AG04450 (cell line): ENCODE data around the gene MUC6. TPM values are rescaled to one million over a fixed set of nuclear protein-coding genes. Genes with fewer than 3 reads are reported as not detected.

Source experiments
- CTCF ChIA-PET: fragments of 300-600, 350-600 bp; formaldehyde crosslinking; extraction: SDS; loops from one replicate; lab custom pipeline; 2022; ENCODE audit warnings: antibody characterized with exemption, inconsistent platforms; lab: Charles Lee
- POLR2A ChIA-PET: fragments of 350-600 bp; formaldehyde crosslinking; extraction: SDS; loops from one replicate; lab custom pipeline; 2021; ENCODE audit warnings: antibody characterized with exemption, inconsistent platforms; lab: Yijun Ruan, JAX
- DNase-seq: peaks from one replicate; pipeline ENCODE4 v3.0.0-alpha.2; 2011; ENCODE audit warnings: low read depth, low spot score
- H3K27ac ChIP-seq: one replicate; pipeline ENCODE4 v1.5.1; 2012; ENCODE audit warnings: low read depth, low read length, control low read depth
- H3K27me3 ChIP-seq: one replicate; pipeline ENCODE4 v1.6.0; 2012; ENCODE audit warnings: low read length; ENCODE audit not compliant: control insufficient read depth, insufficient read depth
- H3K4me3 ChIP-seq: 2 replicates; pipeline ENCODE4 v1.5.1; 2011; ENCODE audit warnings: mild to moderate bottlenecking, low read depth, low read length, control low read depth
- H3K9me3 ChIP-seq: 2 replicates; pipeline ENCODE4 v1.5.1; 2012; ENCODE audit warnings: low read length; ENCODE audit not compliant: control insufficient read depth, insufficient read depth
- polyA plus RNA-seq: library from polyadenylated mRNA; depleted of rRNA; stranded (reverse); fragments of >200 nt; gene quantifications from 2 replicates; pipeline ENCODE4 v1.2.3, GENCODE V29; 2011
- TF ChIP-seq, protein P1 (sequence below): IDR thresholded peaks from 2 replicates; pipeline ENCODE4 v1.5.1; 2011; ENCODE audit warnings: low read depth, low read length, control low read depth, inconsistent platforms

MUC6 gene
- polyA plus RNA-seq, 1 experiment, result not detected

DNA sequence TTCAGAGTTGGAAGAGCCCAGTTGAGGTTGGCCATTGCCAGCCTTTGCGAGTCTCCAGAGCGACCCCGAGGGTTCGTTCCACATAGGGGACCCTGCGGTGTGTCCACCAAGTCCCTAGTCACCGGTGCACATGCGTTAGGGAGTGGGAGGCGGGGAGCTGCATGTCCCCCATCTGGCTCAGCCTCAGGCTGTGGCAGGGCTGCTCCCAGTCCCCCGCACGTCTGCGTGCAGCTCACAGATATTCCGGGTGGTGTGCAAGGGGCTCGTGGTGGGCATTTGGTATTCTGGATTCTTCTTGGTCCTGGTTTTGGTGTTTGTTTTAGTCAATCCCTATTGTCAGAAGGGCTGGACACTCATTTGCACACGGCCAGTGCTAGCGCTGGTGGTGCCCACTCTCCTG, 48.8 kb downstream of the MUC6 start:
- H3K27me3 ChIP-seq, result no peaks in the 10 kb centered on the region
- ChIA-PET POLR2A (no interaction called here), CTCF (no interaction called here)
- no peak overlapping the region for H3K27ac ChIP-seq
- H3K9me3 ChIP-seq, result no peaks in the 10 kb centered on the region; the same call in 1 of the 2 replicates
- no peak overlapping the region for H3K4me3 ChIP-seq
- TF ChIP-seq, protein P1, sequence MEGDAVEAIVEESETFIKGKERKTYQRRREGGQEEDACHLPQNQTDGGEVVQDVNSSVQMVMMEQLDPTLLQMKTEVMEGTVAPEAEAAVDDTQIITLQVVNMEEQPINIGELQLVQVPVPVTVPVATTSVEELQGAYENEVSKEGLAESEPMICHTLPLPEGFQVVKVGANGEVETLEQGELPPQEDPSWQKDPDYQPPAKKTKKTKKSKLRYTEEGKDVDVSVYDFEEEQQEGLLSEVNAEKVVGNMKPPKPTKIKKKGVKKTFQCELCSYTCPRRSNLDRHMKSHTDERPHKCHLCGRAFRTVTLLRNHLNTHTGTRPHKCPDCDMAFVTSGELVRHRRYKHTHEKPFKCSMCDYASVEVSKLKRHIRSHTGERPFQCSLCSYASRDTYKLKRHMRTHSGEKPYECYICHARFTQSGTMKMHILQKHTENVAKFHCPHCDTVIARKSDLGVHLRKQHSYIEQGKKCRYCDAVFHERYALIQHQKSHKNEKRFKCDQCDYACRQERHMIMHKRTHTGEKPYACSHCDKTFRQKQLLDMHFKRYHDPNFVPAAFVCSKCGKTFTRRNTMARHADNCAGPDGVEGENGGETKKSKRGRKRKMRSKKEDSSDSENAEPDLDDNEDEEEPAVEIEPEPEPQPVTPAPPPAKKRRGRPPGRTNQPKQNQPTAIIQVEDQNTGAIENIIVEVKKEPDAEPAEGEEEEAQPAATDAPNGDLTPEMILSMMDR, result no peak
- DNase-seq, result no peak

DNA sequence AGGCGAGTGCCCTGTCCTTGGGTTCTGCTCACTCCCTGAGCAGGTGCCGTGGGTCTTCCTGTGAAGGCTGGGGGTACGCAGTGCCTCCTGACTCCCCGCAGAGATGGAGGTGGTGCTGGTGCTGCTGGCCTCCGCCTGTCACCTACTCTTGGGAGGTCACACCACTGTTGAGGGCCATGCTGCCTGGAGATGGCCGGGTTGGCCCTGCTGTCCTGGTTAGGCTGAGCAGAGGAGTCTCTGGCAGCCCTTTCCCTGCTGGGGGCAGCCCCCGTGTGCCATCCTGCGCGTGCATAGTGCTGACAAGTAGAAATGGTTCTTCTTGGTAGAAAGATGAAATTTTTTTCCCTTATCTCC, 49.6 kb downstream of the MUC6 start:
- no peak for DNase-seq
- Histone ChIP-seq H3K27me3 (no peaks in the 10 kb centered on the region), H3K27ac (no peak overlapping the region), H3K4me3 (no peak overlapping the region), H3K9me3 (no peaks in the 10 kb centered on the region; the same call in 1 of the 2 replicates)
- CTCF ChIA-PET, result no interaction called here
- POLR2A ChIA-PET, result no interaction called here
- TF ChIP-seq, protein P1, result no peak

DNA sequence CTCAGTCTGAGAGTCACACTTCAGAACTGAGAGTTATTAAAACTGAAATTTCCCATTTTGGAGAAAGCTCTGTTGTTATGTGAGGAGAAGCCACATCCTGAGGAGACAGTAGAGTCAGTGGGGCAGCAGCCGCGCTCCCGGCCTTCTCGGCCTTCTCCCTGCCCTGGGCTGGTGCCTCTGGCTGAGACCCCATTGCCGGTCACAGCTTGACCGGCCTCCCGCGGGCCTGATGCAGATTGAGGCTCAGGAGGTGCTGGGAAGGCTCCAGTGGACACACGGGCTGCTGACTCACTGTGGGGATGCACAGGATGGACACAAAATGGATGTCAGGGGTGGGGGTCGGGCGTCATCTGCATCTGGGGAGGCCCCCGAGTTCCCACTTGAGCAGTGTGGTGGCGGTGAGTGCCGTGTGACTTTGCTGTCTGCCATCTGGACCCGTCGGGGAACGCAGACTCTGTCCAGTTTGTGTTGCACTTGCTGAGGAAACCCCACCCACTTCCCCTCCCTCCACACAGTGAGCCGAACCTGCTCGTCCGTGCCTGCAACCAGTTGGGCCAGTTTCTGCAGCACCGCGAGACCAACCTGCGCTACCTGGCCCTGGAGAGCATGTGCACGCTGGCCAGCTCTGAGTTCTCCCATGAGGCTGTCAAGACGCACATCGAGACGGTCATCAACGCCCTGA, 50.1 kb downstream of the MUC6 start:
- H3K9me3 ChIP-seq, result no peaks in the 10 kb centered on the region; the same call in 1 of the 2 replicates
- POLR2A ChIA-PET, result no interaction called here
- H3K27ac ChIP-seq, result no peak overlapping the region
- TF ChIP-seq, protein P1, result no peak
- CTCF ChIA-PET, result no interaction called here
- H3K27me3 ChIP-seq, result no peaks in the 10 kb centered on the region
- no peak overlapping the region for H3K4me3 ChIP-seq
- no peak for DNase-seq

DNA sequence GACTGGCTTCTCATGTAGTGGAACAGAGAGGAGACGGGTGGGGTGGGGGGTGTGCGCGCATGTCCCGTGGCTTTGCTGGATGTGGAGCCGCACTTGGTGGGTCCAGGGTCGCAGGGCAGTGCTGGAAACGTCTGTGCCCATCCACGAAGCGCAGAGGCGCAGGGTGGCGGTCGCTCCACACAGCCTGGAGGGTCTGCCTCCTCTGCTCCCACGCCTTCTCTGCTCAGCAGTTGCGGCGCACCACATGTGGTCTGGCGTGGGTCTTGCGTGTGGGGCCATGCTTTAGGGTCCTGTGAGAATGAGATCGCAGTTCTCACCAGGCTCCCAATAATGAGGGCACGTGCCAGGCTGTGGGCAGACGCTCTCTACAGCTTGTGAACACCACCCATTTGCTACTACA, 50.7 kb downstream of the MUC6 start:
- Histone ChIP-seq H3K4me3 (no peak overlapping the region), H3K27ac (no peak overlapping the region), H3K27me3 (no peaks in the 10 kb centered on the region), H3K9me3 (no peaks in the 10 kb centered on the region; the same call in 1 of the 2 replicates)
- no peak for DNase-seq
- ChIA-PET CTCF (no interaction called here), POLR2A (no interaction called here)
- TF ChIP-seq, protein P1, result no peak

DNA sequence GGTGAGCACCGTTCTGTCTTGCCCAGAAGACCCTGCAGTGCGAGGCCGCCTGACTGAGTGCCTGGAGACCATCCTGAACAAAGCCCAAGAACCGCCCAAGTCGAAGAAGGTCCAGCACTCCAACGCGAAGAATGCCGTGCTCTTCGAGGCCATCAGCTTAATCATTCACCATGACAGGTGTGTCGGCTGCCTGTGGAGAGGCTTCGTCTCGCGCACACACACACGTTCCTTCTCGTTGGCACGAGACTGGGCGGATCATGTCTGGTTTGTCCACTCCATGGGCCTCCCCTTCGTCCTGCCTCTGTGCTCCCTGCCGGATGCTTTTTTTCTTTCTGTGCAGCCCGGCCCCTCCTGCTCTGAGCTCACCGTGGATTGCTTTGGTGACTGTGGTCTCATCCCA, 51.1 kb downstream of the MUC6 start:
- Histone ChIP-seq H3K27me3 (no peaks in the 10 kb centered on the region), H3K9me3 (no peaks in the 10 kb centered on the region; the same call in 1 of the 2 replicates), H3K4me3 (no peak overlapping the region), H3K27ac (no peak overlapping the region)
- CTCF ChIA-PET, result no interaction called here
- TF ChIP-seq, protein P1, result no peak
- POLR2A ChIA-PET, result no interaction called here
- DNase-seq, result no peak
